Cardiac septum (tissue), 1 donor: ENCODE data around the gene CFAP161. TPM values are rescaled to one million over a fixed set of nuclear protein-coding genes. Genes with fewer than 3 reads are reported as not detected.
"Not testable (repeated sequence)": the region's sequence is repeated elsewhere in the genome, so short reads cannot be mapped to it uniquely, and the experiment has no call there.

Source experiments
- DNase-seq: peaks from one replicate; pipeline ENCODE4 v3.0.0-alpha.2; 2020; ENCODE audit warnings: low spot score
- intact Hi-C: fragments of 100-400 bp; cut with DNase I; formaldehyde crosslinking; loops from one replicate; pipeline ENCODE4 v1.14.0; 2022
- total RNA-seq: library from RNA; stranded (reverse); fragmentation: NEBNext Ultra II Directional; extraction: Animal tissue kit (Norgen Biotek cat#: 25700); gene quantifications from one replicate; pipeline ENCODE4 v1.2.1, GENCODE V29; 2021
- donor health status: DM: no; HTN: no; CAD: no.

The CFAP161 gene
- total RNA-seq, 1 donor from 2014 or later, result 1.7 TPM

DNA sequence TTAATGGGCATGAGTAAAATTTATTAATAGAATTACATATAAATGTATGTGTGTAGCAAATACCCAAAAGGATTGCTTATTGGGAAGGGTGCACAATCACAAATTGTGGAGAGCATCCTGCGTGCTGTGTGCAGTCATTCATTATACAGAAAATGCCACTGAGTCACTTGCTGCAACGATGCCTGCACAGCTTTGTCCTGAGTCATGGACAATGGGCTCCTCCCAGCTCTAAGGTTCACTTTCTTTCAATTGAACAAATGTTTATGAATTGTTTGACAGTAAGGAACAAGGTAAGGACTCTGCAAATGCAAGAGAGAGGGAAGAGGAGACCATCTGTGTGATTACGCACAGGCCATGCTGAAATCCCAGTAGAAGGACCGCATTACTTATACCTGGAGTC, 18.7 kb downstream of the CFAP161 start:
- intact Hi-C loops, result no loop called here
- no peak for DNase-seq

DNA sequence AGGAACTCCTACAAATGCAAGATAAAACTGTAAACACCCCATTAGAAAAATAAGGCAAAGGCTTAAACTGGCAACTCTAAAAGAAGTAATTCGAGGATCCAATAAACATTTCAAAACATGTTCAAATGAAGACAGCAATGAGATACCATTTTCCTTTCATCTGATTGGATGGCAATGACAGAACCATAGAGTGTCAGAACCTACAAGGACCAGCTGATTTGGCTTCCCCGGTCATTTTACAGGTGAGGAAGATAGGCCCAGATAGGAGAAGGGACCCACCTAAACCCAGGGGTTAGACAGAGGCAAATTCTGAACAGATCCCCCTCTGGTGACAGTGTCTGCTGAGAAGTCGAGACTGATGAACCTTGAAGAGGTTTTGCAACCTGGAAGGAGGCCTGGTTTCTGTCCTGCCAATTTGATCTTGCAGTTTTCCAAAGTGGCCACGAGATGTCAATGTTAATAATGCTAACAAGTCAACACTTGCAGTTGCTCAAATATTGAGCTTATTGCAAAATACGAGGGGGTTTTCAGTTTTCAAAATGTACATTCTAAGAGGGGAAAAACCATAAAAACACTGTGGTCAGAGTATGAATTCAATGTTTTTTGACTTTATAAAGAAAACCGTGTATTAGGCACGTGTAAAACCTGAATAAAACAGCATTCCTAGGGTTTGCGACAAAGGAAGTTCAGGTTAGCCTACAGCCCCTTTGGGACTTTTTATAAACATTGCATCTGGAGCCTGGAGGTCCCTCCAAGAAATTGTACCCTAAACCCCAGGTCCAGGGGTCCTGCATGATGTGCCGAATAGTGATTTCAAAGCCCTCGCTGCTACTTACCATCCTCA, 21.5 kb downstream of the CFAP161 start:
- intact Hi-C loops, result loop anchor here (2.0 kb wide), 1 partner anchor 111 kb away; no protein-coding TSS in a partner anchor
- no peak for DNase-seq

GRCh38 chr15:81156324-81156723, 22.3 kb downstream of the CFAP161 start:
- intact Hi-C loops, result no loop called here
- DNase-seq, result no peak

DNA sequence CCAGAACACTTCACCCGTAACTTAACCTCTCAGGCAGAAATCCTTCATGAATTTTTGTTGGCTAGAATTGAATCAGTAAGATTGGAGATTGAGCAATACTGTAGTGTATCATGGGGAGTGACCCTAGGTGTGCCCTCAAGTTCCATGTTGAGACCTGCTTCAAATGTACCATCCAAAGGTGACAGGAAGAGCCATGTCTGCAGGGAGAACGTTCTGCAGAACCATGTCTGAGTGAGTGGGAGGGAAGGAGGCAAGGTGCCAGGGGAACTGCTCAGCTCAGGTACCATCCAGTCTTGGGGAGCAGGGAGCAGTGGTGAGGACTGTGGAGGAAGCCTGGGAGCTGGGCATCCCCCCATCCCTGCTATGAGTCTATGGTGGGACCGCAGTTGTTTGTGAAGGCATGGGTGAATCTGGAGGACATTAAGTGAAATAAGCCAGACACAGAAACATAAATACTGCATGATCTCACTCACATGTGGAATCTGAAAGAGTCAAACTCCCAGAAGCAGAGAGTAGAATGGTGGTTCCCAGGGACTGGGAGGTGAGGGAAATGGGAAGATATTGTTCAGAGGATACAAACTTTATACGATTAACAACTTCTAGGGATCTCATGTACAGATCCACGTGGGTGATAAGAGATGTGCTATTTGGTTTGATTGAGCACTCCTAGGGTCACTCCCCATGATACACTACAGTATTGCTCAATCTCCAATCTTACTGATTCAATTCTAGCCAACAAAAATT, 23.3 kb downstream of the CFAP161 start:
- intact Hi-C loops, result no loop called here
- DNase-seq, result no peak

- no peak for DNase-seq
- intact Hi-C loops, result no loop called here
Observed at GRCh38 chr15:81157939-81158223, 23.8 kb downstream of the CFAP161 start.

- intact Hi-C loops, result not testable (repeated sequence)
Observed at GRCh38 chr15:81158561-81158960, 24.5 kb downstream of the CFAP161 start.

DNA sequence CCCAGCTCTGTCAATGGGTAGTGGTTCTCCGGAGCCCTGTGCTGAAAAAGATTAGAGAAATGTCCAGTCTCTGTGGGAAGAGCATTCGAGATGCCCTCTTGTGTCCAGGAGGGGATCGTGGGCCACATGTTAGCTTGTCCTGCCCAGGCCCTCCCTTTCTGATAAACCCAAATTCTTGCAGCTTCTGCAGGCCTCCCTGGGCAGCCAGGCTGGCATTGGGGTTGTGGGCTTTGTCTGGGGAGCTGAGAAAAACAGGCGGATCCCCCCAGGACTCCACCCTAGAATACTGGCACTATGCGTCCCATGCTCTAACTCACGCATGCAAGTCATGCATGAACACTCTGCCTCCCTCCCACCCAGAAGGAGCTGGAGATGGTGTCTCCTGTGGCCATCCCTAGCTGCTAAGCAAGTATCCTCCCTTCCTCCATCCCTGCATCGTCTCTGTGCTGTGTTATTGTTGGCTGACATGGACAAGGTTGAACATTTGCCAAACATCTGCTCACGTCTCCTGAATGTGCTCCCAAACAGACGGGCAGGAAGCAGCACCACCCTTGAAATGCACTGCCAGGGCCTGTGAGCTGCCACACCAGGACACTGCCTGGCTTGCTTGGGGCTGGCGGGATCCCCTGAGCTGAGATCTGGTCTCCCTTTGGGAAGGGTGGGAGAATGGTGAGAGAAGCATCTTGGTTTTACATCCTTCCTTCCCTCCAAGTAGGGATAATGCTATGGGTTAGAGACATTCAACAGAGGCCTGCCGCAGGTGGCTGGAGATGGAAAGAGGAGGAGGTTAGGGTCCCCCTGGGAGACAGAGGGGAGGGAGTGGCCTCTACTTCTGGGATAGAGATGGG, 26.5 kb downstream of the CFAP161 start:
- intact Hi-C loops, result loop anchor here (2.0 kb wide), 1 partner anchor 64 kb away; no protein-coding TSS in a partner anchor
- DNase-seq, result no peak

More at GRCh38 chr15:81158561-81158960, 24.5 kb downstream of the CFAP161 start:
- DNase-seq, result not testable (repeated sequence)

DNA sequence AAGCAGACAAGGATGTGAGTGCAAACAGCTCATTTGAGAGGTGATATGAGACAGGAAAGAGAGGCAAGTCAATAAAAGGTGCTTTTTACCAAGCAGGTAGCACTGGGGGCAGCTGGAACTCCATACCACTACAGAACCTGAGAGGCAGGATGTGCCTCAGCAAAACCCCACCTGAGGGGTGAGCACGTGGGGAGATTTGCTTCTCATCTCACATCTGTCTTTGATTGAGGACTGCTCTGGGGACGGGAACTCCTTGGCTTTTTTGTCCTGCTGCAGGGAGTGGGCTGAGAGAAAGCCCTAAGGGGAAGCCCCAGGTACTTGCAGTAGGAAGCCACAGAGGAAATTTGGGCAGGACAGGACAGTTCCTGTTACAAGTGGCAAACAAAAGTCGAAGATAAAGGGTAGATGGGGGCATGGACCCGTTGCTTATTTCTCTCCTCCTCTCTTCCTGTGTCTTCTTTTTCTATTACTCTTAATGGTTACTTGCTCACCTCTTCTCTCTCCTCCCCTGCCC, 27.1 kb downstream of the CFAP161 start:
- intact Hi-C loops, result loop anchor here (2.0 kb wide), 1 partner anchor 64 kb away; no protein-coding TSS in a partner anchor
- DNase-seq, result no peak

DNA sequence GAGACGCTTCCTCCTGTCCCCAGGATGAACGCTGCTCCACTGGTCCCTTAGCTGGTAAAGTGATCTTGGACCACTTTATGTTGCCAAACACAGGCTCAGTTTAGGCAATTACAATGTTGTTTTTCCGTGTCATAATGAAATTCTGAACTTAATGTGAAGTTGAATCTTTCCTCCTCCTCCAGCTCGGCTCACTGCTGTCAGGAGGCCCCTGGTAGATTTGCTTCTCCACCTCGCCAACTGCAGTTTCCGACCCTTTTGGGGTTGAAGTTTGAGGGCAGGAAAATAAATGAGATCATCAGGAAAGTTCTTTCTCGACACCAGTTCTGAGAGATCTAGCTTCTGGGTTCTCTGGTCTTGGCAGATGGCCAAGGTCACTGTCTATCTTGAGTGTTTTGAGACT, 27.8 kb downstream of the CFAP161 start:
- DNase-seq, result no peak
- intact Hi-C loops, result loop anchor here (2.0 kb wide), 1 partner anchor 63 kb away; no protein-coding TSS in a partner anchor

DNA sequence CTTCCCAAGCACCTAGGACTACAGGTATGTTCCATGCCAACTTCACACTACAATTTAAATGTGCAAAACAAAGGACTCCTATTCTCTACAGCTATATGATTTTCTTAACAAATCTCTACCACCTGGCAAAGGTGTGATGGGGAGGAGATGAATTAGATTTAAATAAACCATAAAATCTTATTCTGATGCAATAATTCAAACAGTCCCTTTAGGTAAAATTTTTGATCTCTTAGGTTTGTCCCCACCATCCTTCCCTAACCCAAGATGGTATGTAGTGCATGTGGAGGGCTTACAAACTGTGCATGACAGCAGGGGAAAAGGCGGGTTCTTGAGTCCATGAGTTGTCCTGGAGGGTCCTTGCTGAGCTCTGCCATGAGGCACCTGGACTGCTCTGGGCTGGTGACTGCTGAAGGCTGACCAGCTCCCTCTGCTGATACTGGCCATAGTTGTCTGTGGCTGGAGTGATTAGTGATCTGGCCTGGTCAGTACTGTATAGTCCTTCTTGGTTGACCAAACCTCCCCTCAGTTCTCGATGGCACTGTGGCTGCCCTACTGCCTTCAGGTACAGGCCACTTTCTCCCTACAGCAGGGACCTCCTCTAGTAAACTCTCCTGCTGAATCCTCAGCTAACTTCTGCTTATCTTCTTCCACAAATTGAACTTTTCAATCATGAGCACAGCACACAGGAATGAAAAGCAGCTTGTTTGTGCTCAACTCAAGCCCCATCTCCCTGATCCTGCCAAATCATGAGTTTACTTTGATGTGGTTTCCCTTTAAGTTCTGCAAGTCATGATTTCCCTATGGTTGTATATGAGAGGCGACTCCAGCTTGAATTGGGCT, 30.1 kb downstream of the CFAP161 start:
- intact Hi-C loops, result no loop called here

DNA sequence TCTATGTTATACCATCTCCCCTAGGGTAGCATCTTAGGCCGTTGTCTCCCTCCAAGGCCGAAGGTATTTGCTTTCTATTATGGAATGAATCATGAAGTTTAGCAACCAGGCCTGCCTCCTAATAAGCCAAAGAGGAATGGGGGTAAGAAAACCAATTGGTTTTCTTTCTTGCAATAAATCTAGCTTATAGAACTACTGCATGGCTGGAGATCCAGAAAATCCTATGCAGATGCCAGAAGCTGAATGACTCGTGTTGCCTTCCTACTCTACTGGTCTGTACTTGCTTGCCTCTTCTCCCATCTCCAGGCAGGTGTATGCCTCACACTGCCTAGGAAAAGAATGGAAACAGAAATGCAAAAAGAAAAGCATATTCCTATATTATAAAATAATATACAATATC, 31.5 kb downstream of the CFAP161 start:
- intact Hi-C loops, result no loop called here
- no peak for DNase-seq

More for the DNA sequence above, 30.1 kb downstream of the CFAP161 start:
- no peak for DNase-seq

DNA sequence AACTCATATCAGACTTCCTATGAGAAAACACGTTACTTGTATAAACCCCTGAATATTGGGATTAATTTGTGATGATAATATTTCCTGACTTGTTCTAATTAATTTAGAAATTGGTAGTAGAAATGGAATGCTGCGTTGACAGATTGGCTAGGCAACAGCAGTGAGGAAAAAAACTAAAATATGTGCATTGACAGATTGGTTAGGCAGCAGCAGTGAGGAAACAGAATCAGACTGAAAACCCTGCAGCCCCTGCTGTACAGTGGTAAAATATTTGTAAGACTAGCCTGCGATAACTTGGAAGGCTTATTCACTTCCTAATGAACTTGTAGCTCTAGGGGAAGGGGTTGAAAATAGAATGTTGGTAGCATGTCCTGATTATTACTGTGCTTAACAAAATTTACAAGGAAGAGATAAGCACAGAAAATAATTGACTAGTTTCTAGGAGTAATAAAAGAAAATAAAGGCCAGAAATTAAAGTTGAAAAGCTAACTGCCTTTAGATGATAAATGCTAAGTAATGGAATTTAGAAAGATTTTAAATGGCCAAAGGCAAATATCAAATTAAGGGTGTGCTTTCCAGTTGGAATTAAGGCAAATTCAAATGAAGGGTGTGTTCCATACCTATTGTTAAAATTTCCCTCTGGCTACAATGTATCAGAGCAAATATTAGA, 32.7 kb downstream of the CFAP161 start:
- intact Hi-C loops, result no loop called here
- no peak for DNase-seq

- intact Hi-C loops, result no loop called here
- no peak for DNase-seq
Observed at GRCh38 chr15:81168131-81168526, 34.1 kb downstream of the CFAP161 start.

GRCh38 chr15:81168644-81169043, 34.6 kb downstream of the CFAP161 start:
- intact Hi-C loops, result no loop called here
- no peak for DNase-seq

- intact Hi-C loops, result no loop called here
- DNase-seq, result no peak
Observed at GRCh38 chr15:81170511-81170910, 36.4 kb downstream of the CFAP161 start.

GRCh38 chr15:81171286-81171685, 37.2 kb downstream of the CFAP161 start:
- no peak for DNase-seq
- intact Hi-C loops, result no loop called here

DNA sequence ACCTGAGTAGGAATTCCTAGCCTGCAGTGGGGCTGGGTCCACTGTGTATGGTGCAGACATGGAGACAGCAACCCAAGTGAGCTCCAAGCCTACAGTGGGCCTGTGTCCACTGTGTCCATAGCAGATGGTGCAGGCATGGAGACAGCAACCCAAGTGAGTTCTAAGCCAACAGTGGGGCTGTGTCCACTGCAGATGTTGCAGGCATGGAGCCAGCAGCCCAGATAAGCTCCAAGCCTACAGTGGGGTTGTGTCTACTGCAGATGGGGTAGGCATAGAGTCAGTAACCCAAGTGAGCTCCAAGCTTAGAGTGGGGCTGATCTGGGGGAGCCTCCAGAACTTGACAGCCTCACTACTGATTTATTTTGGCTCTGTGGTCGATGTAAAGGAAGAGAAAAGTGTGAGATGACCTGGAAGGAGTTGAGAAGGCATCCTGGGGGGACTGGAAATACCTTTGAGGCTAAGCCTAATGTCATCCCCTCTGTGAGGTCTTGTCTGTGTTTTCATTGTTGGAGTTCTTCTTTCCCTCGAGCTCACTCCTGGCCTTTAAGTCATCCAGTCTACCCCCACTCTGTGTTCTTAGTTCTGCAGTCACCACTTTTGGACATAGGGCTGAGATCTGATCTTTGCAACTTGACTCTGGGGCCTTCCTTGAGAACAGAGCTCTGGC, 40.2 kb downstream of the CFAP161 start:
- DNase-seq, result no peak
- intact Hi-C loops, result no loop called here

DNA sequence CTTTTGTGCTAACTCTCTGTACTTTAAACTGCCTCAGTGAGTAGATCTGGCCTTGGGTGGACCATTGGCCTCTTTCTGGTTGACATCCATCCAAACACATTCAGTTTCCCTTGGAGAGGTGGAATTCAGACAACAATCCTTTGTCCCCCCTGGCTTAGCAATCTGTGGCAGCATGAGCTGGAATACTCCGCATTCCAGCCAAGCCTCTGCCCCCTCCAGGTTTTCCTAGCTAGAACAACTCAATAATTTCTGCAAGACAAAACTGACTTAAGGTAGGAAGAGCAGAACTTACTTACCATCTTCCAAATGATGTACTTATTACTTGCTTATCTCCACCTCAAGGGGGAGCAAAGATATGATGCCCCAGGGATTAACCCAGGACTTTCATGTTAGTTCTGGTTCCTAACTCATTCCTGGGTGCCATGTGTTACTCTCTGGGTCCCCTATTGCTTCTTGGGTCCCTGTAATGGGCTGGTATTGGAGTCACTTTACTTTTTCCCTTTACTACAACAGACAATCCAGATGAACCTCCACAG, 40.8 kb downstream of the CFAP161 start:
- no peak for DNase-seq
- intact Hi-C loops, result no loop called here
